Tongue (tissue), 2 donors: ENCODE measurements around the gene ZDHHC19. TPM values are rescaled to one million over a fixed set of nuclear protein-coding genes. Genes with fewer than 3 reads are reported as not detected.

Experiments used
- small RNA-seq: library from RNA; depleted of rRNA; stranded (forward); fragments of <200 nt; gene quantifications from one replicate; pipeline ENCODE3, GENCODE V24; 2014; ENCODE audit warnings: low replicate concordance
- total RNA-seq: library from RNA; depleted of rRNA; stranded (reverse); fragments of >200 nt; gene quantifications from one replicate; pipeline ENCODE4 v1.2.3, GENCODE V29; 2014

ZDHHC19 gene
- total RNA-seq, 1 donor from 2014 or later, result not detected

Small RNAs within 50 kb of the gene (small RNA-seq; reads per million reads assigned to genes)
- gene RF00019, result not detected

Other genes with a start within 250 kb of the ZDHHC19 start
- gene TFRC, start 129.3 kb downstream of the ZDHHC19 start, total RNA-seq, result 110 TPM
- not detected for gene SLC51A, start 5.1 kb upstream of the ZDHHC19 start, total RNA-seq
- gene PCYT1A, start 76.3 kb upstream of the ZDHHC19 start, total RNA-seq, result 65.0 TPM
- 1.8 TPM for gene DYNLT2B, start 106.8 kb upstream of the ZDHHC19 start, total RNA-seq
- not detected for gene TM4SF19, start 127.0 kb upstream of the ZDHHC19 start, total RNA-seq
- gene UBXN7, start 221.0 kb upstream of the ZDHHC19 start, total RNA-seq, result 26.1 TPM